Panc1 (cell line): ENCODE data around the gene CARD10.

Source experiments
- CTCF ChIP-seq: fragments of 450-650 bp; IDR thresholded peaks from 2 replicates; pipeline ENCODE4 v1.5.1; 2017; ENCODE audit warnings: mild to moderate bottlenecking
- POLR2AphosphoS5 ChIP-seq: IDR thresholded peaks from 2 replicates; pipeline ENCODE4 v1.6.1; 2012; ENCODE audit warnings: mild to moderate bottlenecking, low read depth, low read length, moderate library complexity
- REST ChIP-seq, 2 experiments: IDR thresholded peaks; 2 replicates each; pipeline ENCODE4 v1.6.1; 2011 to 2012; ENCODE audit warnings: low read depth in 2 of 2, control low read depth in 1 of 2, low read length in 1 of 2, mild to moderate bottlenecking in 1 of 2, moderate library complexity in 1 of 2; ENCODE audit not compliant: insufficient read depth in 1 of 2
- SIN3A ChIP-seq: IDR thresholded peaks from 2 replicates; pipeline ENCODE4 v1.6.1; 2012; ENCODE audit warnings: low read depth, mild to moderate bottlenecking, low read length, moderate library complexity, borderline replicate concordance; ENCODE audit not compliant: insufficient read depth
- TCF7L2 ChIP-seq: IDR thresholded peaks from 2 replicates; pipeline ENCODE4 v1.6.1; 2011; ENCODE audit warnings: mild to moderate bottlenecking, low read depth, low read length, inconsistent platforms

- TF ChIP-seq CTCF (no peak), POLR2AphosphoS5 (no peak), REST (IDR thresholded peaks at IDR 0.05; ENCODE audit: insufficient read depth in 1 of 2, low read depth in 2 of 2, low read length in 1 of 2) (no peak), SIN3A (no peak), TCF7L2 (no peak)
These were observed 15.9 kb upstream of the CARD10 start for GRCh38 chr22:37535159-37535558.
